GM12864 (cell line): Measurements from ENCODE around the gene RALY.

Experiments used
- DNase-seq: peaks from one replicate; pipeline ENCODE4 v3.0.0-alpha.2; 2011; ENCODE audit warnings: low read depth
- H3K4me3 ChIP-seq: 2 replicates; pipeline ENCODE4 v1.5.1; 2011; ENCODE audit warnings: mild to moderate bottlenecking, low read depth, low read length, control low read depth
- TF ChIP-seq, protein P1 (sequence below): IDR thresholded peaks from 2 replicates; pipeline ENCODE4 v1.5.1; 2011; ENCODE audit warnings: low read depth, mild to moderate bottlenecking, moderate library complexity, low read length, control low read depth, inconsistent platforms; ENCODE audit errors: missing control alignments

RALY gene

DNA sequence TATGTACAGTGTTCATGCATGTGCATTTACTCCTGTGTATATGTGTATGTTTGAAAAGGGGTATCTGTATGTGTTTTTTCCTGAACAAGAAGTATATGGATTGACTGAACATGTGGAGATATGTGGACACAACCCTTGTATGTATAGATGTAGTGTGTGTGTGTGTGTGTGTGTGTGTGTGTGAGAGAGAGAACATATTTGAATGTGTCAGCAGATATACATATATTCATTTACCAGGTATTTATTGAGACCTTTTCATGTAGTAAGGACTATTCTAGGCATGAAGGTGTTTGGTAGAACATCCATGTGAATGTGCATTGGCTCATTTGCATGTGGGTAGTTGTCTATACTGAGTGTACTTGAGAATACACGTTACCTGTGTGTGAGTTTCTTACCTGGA, 79.1 kb downstream of the RALY start:
- DNase-seq = no peak
- TF ChIP-seq, protein P1, sequence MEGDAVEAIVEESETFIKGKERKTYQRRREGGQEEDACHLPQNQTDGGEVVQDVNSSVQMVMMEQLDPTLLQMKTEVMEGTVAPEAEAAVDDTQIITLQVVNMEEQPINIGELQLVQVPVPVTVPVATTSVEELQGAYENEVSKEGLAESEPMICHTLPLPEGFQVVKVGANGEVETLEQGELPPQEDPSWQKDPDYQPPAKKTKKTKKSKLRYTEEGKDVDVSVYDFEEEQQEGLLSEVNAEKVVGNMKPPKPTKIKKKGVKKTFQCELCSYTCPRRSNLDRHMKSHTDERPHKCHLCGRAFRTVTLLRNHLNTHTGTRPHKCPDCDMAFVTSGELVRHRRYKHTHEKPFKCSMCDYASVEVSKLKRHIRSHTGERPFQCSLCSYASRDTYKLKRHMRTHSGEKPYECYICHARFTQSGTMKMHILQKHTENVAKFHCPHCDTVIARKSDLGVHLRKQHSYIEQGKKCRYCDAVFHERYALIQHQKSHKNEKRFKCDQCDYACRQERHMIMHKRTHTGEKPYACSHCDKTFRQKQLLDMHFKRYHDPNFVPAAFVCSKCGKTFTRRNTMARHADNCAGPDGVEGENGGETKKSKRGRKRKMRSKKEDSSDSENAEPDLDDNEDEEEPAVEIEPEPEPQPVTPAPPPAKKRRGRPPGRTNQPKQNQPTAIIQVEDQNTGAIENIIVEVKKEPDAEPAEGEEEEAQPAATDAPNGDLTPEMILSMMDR = no peak
- H3K4me3 ChIP-seq = no peak overlapping the region

- no peak for DNase-seq
- H3K4me3 ChIP-seq = no peak overlapping the region
- TF ChIP-seq, protein P1 = no peak
Measured at GRCh38 chr20:34074101-34074760, 80.5 kb downstream of the RALY start.

- no peak overlapping the region for H3K4me3 ChIP-seq
- TF ChIP-seq, protein P1 = peak; percentile 22
- no peak for DNase-seq
Measured at GRCh38 chr20:34075647-34076046, 81.9 kb downstream of the RALY start.

DNA sequence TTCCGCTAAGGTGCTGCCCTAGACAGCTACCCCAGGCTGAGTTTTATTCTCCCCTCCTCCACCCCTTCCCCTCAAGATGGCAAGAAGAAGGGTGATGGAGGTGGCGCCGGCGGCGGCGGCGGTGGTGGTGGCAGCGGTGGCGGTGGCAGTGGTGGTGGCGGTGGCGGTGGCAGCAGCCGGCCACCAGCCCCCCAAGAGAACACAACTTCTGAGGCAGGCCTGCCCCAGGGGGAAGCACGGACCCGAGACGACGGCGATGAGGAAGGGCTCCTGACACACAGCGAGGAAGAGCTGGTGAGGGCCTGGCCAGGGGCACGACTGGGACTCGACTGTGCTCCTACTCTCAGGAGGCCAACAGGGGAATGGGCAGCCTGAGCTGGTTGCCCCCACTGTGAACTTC, 83.2 kb downstream of the RALY start:
- no peak overlapping the region for H3K4me3 ChIP-seq
- TF ChIP-seq, protein P1 = no peak
- DNase-seq = no peak

DNA sequence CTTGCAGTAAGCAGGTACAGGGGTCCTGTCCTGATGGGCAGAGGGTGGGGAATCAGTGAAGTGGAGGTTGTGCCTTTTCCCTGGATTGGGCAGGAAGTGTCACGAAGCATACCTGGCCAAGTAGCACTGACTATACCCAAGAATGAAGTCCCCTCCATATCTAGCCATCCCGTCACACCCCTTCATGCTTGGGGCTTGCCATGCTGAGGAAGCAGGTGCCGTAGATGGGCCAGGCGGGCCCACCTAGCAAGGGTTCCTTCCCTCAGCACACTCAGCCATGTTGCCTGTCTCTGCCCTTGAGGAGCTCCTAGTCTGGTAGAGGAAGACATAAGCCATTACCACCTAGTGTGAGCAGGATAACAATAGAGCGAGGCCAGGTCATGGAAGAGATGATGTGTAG, 84.8 kb downstream of the RALY start:
- no peak for DNase-seq
- H3K4me3 ChIP-seq = no peak overlapping the region
- TF ChIP-seq, protein P1 = no peak

GRCh38 chr20:34079818-34080217, 86.1 kb downstream of the RALY start:
- H3K4me3 ChIP-seq = no peak overlapping the region
- TF ChIP-seq, protein P1 = no peak
- DNase-seq = no peak

DNA sequence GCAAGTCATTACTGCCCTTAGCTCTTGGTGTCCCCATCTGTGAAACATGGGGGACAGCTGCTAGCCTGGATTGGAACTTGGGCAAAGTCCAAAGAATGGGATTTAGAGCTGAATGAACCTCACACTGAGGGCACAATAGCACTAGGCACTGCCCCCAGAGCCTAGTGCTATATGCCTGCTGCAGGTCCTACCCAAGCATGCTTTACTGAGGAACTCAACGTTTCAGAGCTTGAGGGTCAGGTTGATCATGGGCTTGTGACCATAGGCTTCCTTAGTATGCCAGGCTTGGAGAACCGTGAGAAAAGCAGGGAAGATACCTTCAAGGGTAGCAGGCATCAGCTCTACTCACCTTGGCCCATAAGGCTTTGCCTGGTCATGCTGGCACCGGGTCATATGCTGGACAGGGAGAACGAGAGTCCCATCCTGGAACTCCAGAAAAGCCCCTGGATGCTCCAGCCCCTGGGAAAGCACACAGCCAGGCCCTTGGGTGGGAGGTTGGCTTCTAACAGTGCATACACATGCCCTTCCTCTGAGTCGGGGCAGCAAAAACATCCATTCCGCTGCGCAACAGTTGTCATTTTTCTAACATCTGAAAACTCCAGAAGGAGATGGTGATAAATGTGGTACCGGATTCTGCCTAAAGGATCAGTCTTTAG, 88.6 kb downstream of the RALY start:
- H3K4me3 ChIP-seq = no peak overlapping the region
- DNase-seq = no peak
- TF ChIP-seq, protein P1 = no peak
